GM23338 (cell line): ENCODE measurements around the gene SLC2A9. TPM values are rescaled to one million over a fixed set of nuclear protein-coding genes. Genes with fewer than 3 reads are reported as not detected.

Experiments used
- ATAC-seq: fragments of 200-7000 bp; cut with Tn5 transposase; 3 replicates; pipeline ENCODE4 v1.9.1; 2020
- DNase-seq: peaks from one replicate; pipeline ENCODE4 v3.0.0-alpha.2; 2015; ENCODE audit warnings: low spot score
- H2AFZ ChIP-seq: fragments of 200-600 bp; sonication (generic); 2 replicates; pipeline ENCODE4 v1.8.0; 2016; ENCODE audit warnings: antibody characterized with exemption, mild to moderate bottlenecking, moderate library complexity
- H3F3A ChIP-seq: fragments of 200-600 bp; sonication (generic); replicated peaks from 2 replicates; pipeline ENCODE4 v1.8.0; 2017; ENCODE audit warnings: antibody characterized with exemption, mixed run types, low read depth
- H3K27ac ChIP-seq: fragments of 200-600 bp; sonication (generic); 2 replicates; pipeline ENCODE4 v1.6.1; 2016; ENCODE audit warnings: low read depth
- H3K27me3 ChIP-seq: fragments of 200-600 bp; sonication (generic); 2 replicates; pipeline ENCODE4 v1.8.0; 2016; ENCODE audit warnings: mild to moderate bottlenecking, mixed run types, moderate library complexity; ENCODE audit not compliant: insufficient read depth
- H3K36me3 ChIP-seq: fragments of 200-600 bp; sonication (generic); 2 replicates; pipeline ENCODE4 v1.8.0; 2016; ENCODE audit warnings: mild to moderate bottlenecking; ENCODE audit not compliant: insufficient read depth
- H3K4me1 ChIP-seq: fragments of 200-600 bp; sonication (generic); 2 replicates; pipeline ENCODE4 v1.8.0; 2016; ENCODE audit warnings: mild to moderate bottlenecking, moderate library complexity; ENCODE audit not compliant: insufficient read depth
- H3K4me2 ChIP-seq: fragments of 200-600 bp; sonication (generic); 2 replicates; pipeline ENCODE4 v1.7.1; 2017; ENCODE audit warnings: mixed run types
- H3K4me3 ChIP-seq: fragments of 200-600 bp; sonication (generic); 2 replicates; pipeline ENCODE4 v1.6.1; 2016; ENCODE audit warnings: mixed run types
- H3K79me2 ChIP-seq: fragments of 200-600 bp; sonication (generic); replicated peaks from 2 replicates; pipeline ENCODE4 v1.8.0; 2017; ENCODE audit warnings: mild to moderate bottlenecking; ENCODE audit not compliant: insufficient read depth
- H3K9me2 ChIP-seq: fragments of 200-600 bp; sonication (generic); 2 replicates; pipeline ENCODE4 v1.8.0; 2017; ENCODE audit not compliant: insufficient read depth
- H4K20me1 ChIP-seq: fragments of 200-600 bp; sonication (generic); replicated peaks from 2 replicates; pipeline ENCODE4 v1.8.0; 2017; ENCODE audit warnings: mild to moderate bottlenecking; ENCODE audit not compliant: insufficient read depth
- H3K27ac Mint-ChIP-seq: 2 replicates; pipeline ENCODE4 v1.8.0; 2020; ENCODE audit warnings: inconsistent platforms, mild to moderate bottlenecking, moderate library complexity, mixed read lengths
- H3K27me3 Mint-ChIP-seq: 3 replicates; pipeline ENCODE4 v1.8.0; 2022; ENCODE audit warnings: low read depth, mild to moderate bottlenecking, moderate library complexity, mixed read lengths, inconsistent platforms; ENCODE audit not compliant: insufficient read depth, poor library complexity
- H3K36me3 Mint-ChIP-seq: 3 replicates; pipeline ENCODE4 v1.8.0; 2021; ENCODE audit warnings: low read depth, mild to moderate bottlenecking, inconsistent platforms, moderate library complexity, mixed read lengths
- H3K4me1 Mint-ChIP-seq: 3 replicates; pipeline ENCODE4 v1.8.0; 2020; ENCODE audit warnings: mild to moderate bottlenecking, inconsistent platforms, mixed read lengths
- H3K4me3 Mint-ChIP-seq: 3 replicates; pipeline ENCODE4 v1.8.0; 2021; ENCODE audit warnings: moderate library complexity, mild to moderate bottlenecking, inconsistent platforms, mixed read lengths
- H3K9me3 Mint-ChIP-seq: 3 replicates; pipeline ENCODE4 v1.8.0; 2020; ENCODE audit warnings: moderate library complexity, mild to moderate bottlenecking, inconsistent platforms, mixed read lengths
- CREB1 ChIP-seq: fragments of 250-450 bp; sonication (Bioruptor Pico); IDR thresholded peaks from 2 replicates; pipeline ENCODE4 v1.5.0; 2020; ENCODE audit warnings: low read depth, mild to moderate bottlenecking, moderate library complexity
- ETS1 ChIP-seq: IDR thresholded peaks from 2 replicates; pipeline ENCODE4 v1.6.1; 2016; ENCODE audit warnings: antibody characterized with exemption
- EZH2 ChIP-seq: fragments of 200-600 bp; sonication (generic); IDR thresholded peaks from one replicate; pipeline ENCODE4 v1.8.0; 2017; ENCODE audit warnings: antibody characterized with exemption, mild to moderate bottlenecking, low read depth; ENCODE audit not compliant: unreplicated experiment
- NANOG ChIP-seq: IDR thresholded peaks from 2 replicates; pipeline ENCODE4 v1.6.1; 2016; ENCODE audit warnings: antibody characterized with exemption, borderline replicate concordance
- POLR2AphosphoS5 ChIP-seq: IDR thresholded peaks from 2 replicates; pipeline ENCODE4 v1.6.1; 2016; ENCODE audit warnings: antibody characterized with exemption, low read depth
- REST ChIP-seq: IDR thresholded peaks from one replicate; pipeline ENCODE4 v1.6.1; 2018; ENCODE audit warnings: antibody characterized with exemption; ENCODE audit not compliant: unreplicated experiment
- STAT1 ChIP-seq: IDR thresholded peaks from one replicate; pipeline ENCODE4 v1.6.1; 2016; ENCODE audit warnings: antibody characterized with exemption; ENCODE audit not compliant: unreplicated experiment
- ZNF331 ChIP-seq: fragments of 250-450 bp; sonication (Bioruptor Pico); IDR thresholded peaks from 2 replicates; pipeline ENCODE4 v1.5.0; 2020; ENCODE audit warnings: low read depth, mild to moderate bottlenecking, moderate library complexity
- polyA plus RNA-seq: library from polyadenylated mRNA; unstranded; fragments of >200 nt; fragmentation: Nextera tagmentation; extraction: Ambion mirVana; gene quantifications from 2 replicates; pipeline ENCODE4 v1.2.1, GENCODE V29; 2016
- total RNA-seq: library from RNA; depleted of rRNA; stranded (reverse); fragments of >200 nt; shearing (Covaris generic); gene quantifications from 2 replicates; pipeline ENCODE4 v1.2.3, GENCODE V29; 2014
- TF ChIP-seq, protein P1 (sequence below), 2 experiments: fragments of 200-600 bp in 1 of 2; sonication (generic) in 1 of 2; conservative IDR thresholded peaks; 2 replicates each; pipeline versions ENCODE4 v1.5.1 to v1.6.1; 2016 to 2017; ENCODE audit warnings: antibody characterized with exemption in 2 of 2, low read depth in 2 of 2, mild to moderate bottlenecking in 2 of 2, moderate library complexity in 1 of 2

Gene SLC2A9
- total and polyA plus RNA-seq, 2 experiments from 2014 or later = 0.21 to 0.40 TPM

GRCh38 chr4:9997886-9998285 is 23.4 kb downstream of the SLC2A9 start (continued):
- no peak for TF ChIP-seq REST

DNA sequence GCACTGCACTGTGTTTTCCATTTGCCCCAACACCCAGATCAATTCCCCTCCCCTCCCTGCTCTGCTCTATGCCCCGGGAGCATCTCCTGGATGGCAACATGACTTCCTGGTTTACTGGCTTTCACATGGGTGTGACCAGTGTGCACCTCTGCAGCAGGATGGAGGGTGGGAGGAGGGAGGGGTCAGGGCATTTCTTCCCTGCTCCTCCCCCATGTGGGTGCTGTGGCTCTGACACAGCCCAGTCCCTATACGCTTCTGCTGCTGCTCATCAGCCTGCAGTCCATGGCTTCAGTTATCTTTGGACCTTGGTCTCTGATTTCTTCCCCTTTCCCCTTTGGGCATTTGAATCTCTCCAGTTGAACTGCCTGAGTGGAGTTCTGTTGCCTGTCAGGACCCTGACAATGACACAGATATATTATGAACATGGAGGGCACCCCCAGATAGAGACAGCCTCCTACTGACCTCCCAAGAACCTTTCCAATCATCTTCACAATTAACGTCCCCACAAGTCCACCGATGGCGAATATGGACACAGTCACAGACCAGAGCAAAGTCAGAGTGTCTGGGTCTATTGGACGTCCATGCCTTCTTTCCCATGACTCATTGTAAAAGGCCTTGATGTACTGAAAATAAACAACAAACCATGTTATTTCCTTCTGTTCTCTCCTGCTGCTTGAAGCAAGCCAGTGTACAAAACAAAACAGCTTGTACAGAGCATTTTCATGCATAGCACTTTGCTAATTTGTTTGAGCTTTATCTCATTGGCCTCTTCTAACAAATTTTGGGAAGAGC is 24.8 kb downstream of the SLC2A9 start:
- Mint-ChIP-seq H3K36me3 (no peaks in the 10 kb centered on the region), H3K4me3 (no peak overlapping the region), H3K27me3 (no peaks in the 10 kb centered on the region), H3K4me1 (no peaks in the 10 kb centered on the region), H3K9me3 (no peaks in the 10 kb centered on the region), H3K27ac (no peak overlapping the region)
- no peak overlapping the region for H3K27ac ChIP-seq
- H3K9me2 ChIP-seq = peaks cover 7% of the 10 kb centered on the region
- H3F3A ChIP-seq = no peaks in the 10 kb centered on the region
- H3K79me2 ChIP-seq = no peaks in the 10 kb centered on the region
- no peaks in the 10 kb centered on the region for H3K4me1 ChIP-seq
- DNase-seq = no peak
- no peaks in the 10 kb centered on the region for H3K27me3 ChIP-seq
- no peak overlapping the region for H3K4me2 ChIP-seq
- ATAC-seq = no peak
- H3K4me3 ChIP-seq = no peak overlapping the region
- H2AFZ ChIP-seq = no peak overlapping the region
- H3K36me3 ChIP-seq = no peaks in the 10 kb centered on the region
- H4K20me1 ChIP-seq = no peaks in the 10 kb centered on the region
- TF ChIP-seq POLR2AphosphoS5 (no peak), EZH2 (no peak), ZNF331 (CRISPR knock-in tag) (no peak), REST (no peak), NANOG (no peak), STAT1 (no peak), CREB1 (CRISPR knock-in tag) (no peak), ETS1 (no peak)
- TF ChIP-seq, protein P1, sequence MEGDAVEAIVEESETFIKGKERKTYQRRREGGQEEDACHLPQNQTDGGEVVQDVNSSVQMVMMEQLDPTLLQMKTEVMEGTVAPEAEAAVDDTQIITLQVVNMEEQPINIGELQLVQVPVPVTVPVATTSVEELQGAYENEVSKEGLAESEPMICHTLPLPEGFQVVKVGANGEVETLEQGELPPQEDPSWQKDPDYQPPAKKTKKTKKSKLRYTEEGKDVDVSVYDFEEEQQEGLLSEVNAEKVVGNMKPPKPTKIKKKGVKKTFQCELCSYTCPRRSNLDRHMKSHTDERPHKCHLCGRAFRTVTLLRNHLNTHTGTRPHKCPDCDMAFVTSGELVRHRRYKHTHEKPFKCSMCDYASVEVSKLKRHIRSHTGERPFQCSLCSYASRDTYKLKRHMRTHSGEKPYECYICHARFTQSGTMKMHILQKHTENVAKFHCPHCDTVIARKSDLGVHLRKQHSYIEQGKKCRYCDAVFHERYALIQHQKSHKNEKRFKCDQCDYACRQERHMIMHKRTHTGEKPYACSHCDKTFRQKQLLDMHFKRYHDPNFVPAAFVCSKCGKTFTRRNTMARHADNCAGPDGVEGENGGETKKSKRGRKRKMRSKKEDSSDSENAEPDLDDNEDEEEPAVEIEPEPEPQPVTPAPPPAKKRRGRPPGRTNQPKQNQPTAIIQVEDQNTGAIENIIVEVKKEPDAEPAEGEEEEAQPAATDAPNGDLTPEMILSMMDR (conservative IDR thresholded peaks at IDR 0.05; ENCODE audit: low read depth in 2 of 2) = no peak
